Raji (cell line): ENCODE data around the gene AK8.
A peak's percentile ranks its signal among the peaks of the same experiment; 100 is the strongest.

Experiments used
- POLR2A ChIP-seq: IDR thresholded peaks from 2 replicates; pipeline ENCODE4 v1.6.1; 2011; ENCODE audit warnings: low read depth, low read length, control low read depth; ENCODE audit not compliant: insufficient read depth

The AK8 gene, protein sequence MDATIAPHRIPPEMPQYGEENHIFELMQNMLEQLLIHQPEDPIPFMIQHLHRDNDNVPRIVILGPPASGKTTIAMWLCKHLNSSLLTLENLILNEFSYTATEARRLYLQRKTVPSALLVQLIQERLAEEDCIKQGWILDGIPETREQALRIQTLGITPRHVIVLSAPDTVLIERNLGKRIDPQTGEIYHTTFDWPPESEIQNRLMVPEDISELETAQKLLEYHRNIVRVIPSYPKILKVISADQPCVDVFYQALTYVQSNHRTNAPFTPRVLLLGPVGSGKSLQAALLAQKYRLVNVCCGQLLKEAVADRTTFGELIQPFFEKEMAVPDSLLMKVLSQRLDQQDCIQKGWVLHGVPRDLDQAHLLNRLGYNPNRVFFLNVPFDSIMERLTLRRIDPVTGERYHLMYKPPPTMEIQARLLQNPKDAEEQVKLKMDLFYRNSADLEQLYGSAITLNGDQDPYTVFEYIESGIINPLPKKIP

DNA sequence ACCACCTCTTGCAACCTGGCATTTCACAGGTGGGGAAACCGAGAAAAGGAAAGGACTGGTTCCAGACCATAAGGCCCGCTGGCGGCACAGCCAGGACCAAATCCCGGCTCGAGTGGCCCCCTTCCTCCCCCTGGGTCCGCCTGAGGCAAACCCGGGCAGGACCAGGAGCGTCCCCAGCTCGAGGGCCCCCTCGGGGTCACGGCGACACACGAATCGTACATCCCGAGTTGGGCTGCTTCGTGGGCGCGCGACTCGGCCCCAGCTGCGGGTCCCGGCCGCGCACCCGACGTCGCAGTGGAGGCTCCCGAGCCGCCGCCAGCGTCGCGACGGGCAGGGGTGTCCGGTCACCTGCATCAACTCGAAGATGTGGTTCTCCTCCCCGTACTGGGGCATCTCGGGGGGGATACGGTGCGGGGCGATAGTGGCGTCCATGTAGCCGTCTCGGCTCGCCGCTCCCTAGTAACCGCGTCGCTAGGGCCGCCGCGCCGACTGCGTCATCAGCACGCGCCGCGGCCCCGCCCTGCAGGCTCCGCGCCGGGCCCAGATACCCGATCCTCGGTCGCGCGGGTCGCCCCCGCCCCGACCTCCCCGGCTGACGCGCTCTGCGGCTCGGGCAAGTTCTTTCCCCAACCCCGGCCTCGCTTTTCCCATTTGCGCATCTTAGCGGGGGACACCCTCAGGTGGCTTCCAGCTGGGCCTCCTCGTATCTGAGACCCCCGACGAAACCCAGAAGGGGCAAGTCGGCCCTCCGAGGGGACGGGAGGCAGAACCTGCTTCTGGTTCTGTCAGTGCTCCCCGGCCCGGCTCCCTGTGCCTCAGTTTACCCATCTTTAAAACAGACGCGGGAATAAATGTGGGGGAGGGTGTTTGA, at the start of gene AK8:
Gene AK8, minus strand, starts transcription at position 461 of the 871 bp plus-strand sequence. Its CDS starts 29 bp downstream, at position 432.
- peak; percentile 58 for TF ChIP-seq POLR2A

DNA sequence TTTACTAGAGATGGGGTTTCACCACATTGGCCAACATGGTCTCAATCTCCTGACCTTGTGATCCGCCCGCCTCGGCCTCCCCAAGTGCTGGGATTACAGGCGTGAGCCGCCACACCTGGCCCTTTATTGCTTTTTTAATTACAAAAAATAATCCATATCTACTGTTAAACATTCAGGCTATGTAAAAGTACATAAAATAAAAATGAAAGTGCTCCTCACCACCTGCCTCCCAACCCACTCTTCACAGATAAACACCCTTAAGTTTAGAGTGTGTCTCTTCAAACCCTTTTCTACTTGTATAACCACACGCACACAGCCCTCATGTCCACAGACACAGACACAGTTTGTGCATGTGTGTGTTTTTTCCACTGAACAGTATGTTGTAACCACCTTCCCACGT, 49.6 kb upstream of the AK8 start:
- TF ChIP-seq POLR2A = no peak

DNA sequence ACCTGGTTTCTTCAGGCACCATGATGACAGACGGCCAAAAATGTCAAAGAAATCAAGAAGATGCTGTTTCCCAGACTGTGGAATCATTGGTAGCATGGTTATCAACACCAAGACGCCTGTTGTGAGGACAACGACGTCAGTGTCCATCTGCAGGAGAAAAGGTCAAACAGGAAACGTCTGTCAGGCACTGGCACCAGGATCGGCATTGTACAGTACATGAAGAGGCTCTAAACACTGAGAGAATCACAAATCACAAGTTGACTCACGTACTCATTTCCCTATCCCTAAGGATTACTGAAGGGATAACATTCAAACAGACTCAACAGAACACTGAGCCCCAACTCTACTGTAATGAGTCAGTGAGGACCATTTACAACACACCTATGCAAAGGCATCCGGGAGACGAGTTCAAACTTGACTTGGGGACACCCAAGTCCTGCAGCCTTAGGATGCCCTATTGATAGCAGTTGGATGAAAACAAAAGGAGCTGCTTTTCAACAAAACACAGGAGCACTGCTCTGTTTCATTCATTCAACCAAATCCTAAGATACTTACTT, 45.3 kb upstream of the AK8 start:
- TF ChIP-seq POLR2A = no peak

DNA sequence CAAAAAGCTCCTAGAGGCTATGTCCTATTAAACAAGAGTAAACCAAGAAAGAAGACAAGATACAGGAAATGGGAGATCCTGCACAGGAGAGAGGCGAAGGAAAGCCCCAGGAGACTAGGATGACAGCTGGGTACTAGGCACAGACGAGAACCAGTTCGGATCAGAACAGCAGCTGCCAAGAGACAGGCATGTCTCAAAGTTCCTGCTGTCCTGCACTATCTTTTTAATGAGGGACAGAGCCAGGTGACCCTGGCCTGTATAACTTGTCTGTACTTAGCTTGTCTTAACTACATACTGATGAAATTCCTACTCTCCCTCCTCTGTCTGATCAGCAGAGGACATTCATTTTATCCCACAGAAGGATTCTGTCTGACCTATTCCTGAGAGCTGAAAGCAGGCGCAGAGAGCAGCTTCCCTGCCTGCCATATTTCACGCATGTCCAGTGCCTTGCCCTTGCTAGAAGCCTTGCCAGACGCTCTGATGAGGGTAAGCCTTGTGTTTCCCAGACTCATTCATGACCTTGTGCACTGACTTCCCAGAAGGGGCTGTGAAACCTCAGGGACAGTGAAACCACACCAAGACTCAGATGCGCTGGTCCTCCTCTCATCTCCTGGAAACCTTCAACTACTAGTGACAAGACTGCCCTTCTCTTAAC, 41.7 kb upstream of the AK8 start:
- no peak for TF ChIP-seq POLR2A

DNA sequence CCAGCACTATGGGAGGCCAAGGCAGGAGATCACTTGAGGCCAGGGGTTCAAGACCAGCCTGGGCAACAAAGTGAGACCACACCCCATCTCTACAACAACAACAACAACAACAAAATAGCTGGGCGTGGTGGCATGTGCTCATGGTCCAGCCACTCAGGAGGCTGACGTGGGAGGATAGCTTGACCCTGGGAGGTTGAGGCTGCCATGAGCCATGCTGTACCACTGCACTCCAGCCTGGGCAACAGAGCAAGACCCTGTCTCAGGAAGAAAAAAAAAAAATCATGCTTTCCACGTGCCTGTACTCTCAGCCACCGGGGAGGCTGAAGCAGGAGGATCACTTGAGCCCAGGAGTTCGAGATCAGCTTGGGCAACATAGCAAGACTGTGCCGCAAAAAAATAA, 36.8 kb upstream of the AK8 start:
- no peak for TF ChIP-seq POLR2A

DNA sequence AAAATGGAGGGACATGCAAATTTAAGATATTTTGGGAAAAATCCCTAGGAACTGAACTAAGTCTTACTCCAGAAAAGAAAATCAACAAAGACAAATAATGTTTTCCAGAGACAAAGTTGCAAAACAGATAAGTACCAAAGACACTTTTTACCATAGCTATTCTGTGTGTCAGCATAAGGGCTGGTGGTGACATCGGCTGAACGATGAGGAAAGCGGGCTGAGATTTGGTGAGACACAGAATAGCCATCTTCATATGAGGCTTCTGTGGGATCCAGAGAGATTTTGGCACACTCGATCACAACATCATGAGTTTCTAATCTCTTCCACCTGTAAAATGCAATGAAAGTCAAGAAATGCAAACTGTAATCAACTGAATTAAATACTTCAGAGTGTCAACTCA, 34.0 kb upstream of the AK8 start:
- TF ChIP-seq POLR2A = no peak

DNA sequence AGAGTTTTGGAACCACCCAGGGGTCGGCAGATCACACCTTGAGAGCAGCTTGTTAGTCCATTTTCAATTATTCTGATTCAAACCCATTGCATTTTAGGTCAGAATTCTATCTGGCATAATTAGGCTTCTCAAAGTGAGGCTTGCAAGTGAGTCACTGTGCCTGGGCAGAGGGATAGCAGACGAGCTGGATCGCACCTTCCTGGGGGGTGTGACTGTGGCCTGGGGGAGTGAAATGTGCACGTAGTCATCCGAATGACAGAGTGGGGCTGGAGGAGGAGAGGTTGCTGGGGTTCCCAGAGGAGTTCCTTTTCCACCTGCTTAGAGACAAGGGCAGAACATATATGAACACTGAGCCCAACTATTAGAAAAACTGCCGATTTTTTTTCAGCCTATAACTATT, 32.3 kb upstream of the AK8 start:
- TF ChIP-seq POLR2A = no peak

DNA sequence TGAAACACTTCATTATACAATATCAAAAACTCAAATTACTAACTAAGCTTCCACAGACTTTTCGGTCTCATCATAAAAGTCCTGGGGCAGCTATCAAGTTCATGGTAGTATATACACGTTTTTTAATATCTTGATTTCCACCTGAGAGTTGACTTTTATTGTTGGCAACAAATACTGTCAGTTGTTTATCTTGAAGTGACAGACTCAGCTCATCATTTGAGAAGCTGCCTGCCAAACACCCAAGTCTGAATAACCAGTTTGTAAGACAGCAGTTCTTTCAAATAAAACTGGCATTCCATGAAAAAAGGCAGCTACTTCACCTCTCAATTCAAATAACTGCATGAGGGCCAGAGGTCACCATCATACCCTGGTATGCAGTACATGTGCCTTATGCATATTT, 31.2 kb upstream of the AK8 start:
- no peak for TF ChIP-seq POLR2A

DNA sequence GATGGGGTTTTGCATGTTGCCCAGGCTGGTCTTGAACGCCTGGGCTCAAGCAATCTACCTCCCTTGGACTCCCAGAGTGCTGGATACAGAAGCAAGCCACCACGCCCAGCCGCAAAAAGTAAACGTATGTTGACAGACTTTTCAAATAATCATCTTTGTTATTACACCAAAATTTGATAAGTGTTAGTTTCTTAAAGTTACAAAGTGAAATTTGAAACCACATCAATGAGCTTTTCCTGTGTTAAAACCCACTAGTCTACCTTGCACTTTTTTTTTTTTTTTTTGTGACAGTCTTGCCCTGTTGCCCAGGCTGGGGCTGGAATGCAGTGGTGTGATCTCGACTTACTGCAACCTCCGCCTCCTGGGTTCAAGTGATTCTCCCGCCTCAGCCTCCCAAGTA, 30.6 kb upstream of the AK8 start:
- no peak for TF ChIP-seq POLR2A

DNA sequence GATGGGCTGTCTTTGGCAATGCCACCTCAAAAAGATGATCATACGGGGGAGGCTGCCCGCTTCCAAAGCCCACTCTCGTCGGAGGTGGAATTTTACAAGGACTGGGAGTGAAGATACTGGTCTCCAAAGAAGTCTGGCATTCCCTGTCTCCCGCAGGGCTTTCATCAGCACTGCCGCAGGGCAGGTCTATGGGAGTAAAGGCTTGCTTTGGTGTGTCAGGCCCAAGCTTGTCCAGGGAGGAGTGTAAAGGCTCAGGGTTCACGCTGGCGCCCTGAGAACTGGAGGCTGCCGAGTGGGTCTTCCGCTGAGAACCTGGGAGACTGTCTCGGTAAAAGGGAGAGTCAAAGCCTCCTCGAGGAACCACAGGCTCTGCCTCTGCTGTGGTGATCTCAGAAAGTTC, 27.6 kb upstream of the AK8 start:
- TF ChIP-seq POLR2A = no peak

DNA sequence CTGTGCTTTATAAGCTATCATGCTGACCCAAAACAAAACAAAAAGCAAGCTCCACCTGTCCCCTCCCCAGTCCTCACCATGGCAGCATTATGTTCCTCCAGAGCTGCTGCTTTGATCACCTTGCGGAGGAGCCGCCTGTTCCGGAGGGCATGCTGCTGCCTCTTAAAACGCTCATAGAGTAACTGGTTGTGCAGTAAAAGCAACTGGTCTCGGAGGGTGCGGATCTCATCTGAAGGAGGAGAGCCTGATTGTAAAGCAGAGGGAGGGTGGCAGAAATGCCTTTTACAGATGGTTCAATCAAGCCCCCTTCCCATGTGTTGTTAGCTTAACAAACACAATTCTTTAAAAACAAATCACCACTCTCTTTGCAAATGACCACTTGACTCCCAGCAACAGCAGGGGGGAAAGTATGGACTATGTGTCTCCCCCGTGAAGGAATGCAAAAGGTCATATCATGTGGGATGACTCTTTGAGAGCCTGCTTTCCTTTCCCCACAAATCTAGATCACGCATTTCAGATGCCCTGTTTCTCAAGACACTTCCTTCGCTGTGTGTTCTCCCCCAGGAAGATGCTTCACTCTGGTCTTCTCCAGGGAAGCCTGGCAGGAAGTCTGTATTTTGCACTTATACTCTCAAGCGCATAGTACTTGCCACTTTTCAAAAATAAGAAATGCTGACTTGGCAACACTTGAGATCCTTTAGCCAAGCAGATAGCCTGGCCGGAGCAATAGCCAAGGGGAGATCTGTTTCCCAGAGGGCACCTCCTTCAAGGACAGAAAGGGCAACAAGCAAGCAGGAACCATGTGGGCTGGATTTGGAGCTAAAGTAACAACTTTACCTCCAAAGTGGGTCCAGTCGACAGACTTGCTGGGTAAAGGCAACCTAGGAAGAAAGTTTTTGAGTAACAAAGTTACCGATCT, 25.7 kb upstream of the AK8 start:
- no peak for TF ChIP-seq POLR2A

DNA sequence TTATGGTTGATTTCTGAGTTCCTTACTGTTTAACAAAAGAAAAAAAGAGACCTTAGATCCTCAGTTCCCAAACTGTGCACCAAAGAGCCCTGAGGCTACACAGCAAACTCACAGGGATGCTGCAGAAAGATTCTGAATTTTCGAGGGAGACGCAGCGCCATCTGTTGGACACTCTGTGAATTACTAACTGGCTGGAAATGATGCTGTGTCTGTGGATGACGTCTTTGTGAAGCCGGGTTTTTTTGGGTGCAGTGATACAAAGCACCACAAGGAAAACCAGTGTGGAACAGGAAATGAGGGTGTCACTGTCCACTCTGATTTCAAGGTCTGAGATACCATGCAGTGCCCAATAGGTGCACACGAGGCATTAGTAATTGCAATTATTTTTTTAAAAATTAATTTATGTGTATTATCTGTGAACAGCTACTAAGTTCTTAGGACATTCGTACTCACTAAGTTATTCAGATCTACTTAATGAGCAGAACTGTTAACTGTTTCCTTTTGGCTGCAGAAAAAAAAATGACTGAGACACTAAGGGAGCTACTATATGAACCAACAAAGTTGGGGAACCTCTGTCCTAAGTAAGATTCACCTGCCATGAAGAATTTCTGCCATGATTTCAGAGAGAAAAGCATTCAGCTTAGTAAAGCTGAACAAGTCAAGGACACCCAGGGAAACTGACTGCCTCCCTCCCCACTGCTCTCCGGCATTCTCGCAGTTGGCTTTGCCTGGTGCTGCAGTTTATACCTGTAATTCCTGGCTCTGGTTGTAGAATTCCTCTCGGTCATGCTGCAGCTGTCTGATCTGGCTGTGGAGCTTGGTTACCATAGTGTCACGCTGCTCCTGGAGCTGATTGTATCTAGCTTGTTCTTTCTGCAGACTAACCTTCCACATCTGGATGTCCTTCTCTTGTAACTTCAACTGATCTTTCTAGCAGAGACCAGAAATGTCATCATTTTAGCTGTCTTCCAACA, 24.1 kb upstream of the AK8 start:
- no peak for TF ChIP-seq POLR2A

DNA sequence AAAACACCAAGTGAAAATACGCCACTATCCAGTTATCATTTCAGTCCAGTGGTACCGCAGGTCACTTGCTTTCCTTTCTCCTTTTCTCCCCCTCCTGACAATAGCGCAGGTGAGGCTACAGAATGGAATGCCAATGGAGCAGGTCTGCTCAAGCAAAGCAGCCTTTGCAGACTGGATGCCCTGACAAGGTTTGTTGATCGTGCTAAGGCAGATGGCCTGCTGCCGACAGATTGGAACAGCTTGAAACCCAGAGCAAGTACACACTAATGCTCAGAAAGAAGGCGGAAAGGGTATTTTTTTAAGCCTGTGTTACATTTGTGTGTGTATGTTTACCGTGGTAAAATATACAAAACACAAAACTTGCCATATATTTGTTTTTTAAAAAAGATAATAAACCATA, 20.0 kb upstream of the AK8 start:
- TF ChIP-seq POLR2A = no peak

DNA sequence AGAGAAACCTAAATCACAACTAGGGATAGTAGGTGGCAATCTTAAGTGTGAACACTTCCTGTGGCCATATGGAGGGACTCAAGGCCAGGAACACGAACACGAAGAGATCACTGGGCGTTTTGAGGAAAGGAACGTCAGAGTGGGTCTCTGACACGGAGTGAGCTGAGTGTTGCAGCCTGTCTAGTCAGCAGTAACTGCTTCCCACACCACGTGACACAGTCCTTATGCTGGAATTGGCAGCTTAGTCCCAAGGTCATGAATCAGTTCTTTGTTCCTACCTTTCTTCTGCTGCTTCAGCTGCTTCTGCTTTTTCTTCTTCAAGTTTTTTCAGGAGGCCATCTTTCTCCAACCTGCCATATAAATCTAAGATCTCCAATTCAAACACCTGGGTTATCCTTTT, 18.8 kb upstream of the AK8 start:
- no peak for TF ChIP-seq POLR2A

DNA sequence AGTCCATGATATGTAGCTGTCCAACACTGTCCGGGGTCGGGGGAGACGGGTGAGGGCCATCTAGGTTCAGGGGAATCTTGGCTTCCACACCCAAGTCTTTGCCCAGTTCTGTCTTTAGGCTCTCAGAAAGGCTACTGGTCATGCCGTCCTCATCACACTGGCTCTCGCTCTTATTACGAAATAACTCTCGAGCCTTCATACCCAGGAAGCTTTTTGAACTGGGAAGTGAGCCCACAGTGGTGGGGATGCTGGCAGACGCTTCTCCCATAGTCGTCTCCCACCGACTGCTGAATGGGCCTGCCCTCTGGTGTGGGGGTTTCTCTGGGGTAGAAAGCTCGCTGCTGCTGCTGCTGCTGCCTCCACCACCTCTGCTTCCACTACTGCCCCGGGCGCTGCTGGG, 18.2 kb upstream of the AK8 start:
- TF ChIP-seq POLR2A = no peak
